ENCODE measurements around the gene HGF.

GRCh38 chr7:81811956-81812865 lies 42.4 kb upstream of the HGF start:
- no peak for TF ChIP-seq CTCF (IDR thresholded peaks at IDR 0.05; ENCODE audit: insufficient read depth, low read length)
- no peak for TF ChIP-seq POLR2AphosphoS5 (IDR thresholded peaks at IDR 0.05; ENCODE audit: low read depth)
- TF ChIP-seq SPI1 (IDR thresholded peaks at IDR 0.05; ENCODE audit: borderline replicate concordance, low read depth), result no peak
- no peak for TF ChIP-seq REST (IDR thresholded peaks at IDR 0.05; ENCODE audit: insufficient replicate concordance, low read depth)
- no peak for TF ChIP-seq GABPA (IDR thresholded peaks at IDR 0.05; ENCODE audit: low read depth)

All from HL-60 (cell line).